OCI-LY7 (cell line): ENCODE data around the gene JAG2. TPM values are rescaled to one million over a fixed set of nuclear protein-coding genes. Genes with fewer than 3 reads are reported as not detected.

ENCODE experiments used
- BruUV-seq: library from RNA; stranded (reverse); fragments of 400-500 nt; replicated peaks from 2 replicates; lab custom pipeline; 2021; lab: Mats Ljungman, UMichigan
- CTCF ChIA-PET: fragments of 300-600 bp; sonication (Branson Sonifier 250); formaldehyde crosslinking; loops from one replicate; lab custom pipeline; 2022; ENCODE audit warnings: antibody characterized with exemption; ENCODE audit not compliant: unreplicated experiment; lab: Charles Lee
- POLR2A ChIA-PET: fragments of 300-600 bp; sonication (Branson Sonifier 250); formaldehyde crosslinking; loops from one replicate; lab custom pipeline; 2022; ENCODE audit warnings: antibody characterized with exemption; lab: Charles Lee
- DNase-seq: peaks from one replicate; pipeline ENCODE4 v3.0.0-alpha.2; 2015; ENCODE audit warnings: low spot score
- H2AFZ ChIP-seq: fragments of 200-600 bp; sonication (generic), shearing (Covaris generic); 2 replicates; pipeline ENCODE4 v1.6.1; 2014; ENCODE audit warnings: mild to moderate bottlenecking, antibody characterized with exemption, low read length, moderate library complexity
- H3K27ac ChIP-seq: fragments of 200-600 bp; sonication (generic); 2 replicates; pipeline ENCODE4 v1.5.1; 2014; ENCODE audit warnings: mixed run types, low read depth, mild to moderate bottlenecking, moderate library complexity, low read length, inconsistent platforms; ENCODE audit not compliant: poor library complexity, severe bottlenecking
- H3K36me3 ChIP-seq: fragments of 200-600 bp; sonication (generic); 2 replicates; pipeline ENCODE4 v1.6.1; 2014; ENCODE audit warnings: mild to moderate bottlenecking, antibody characterized with exemption, low read length, moderate library complexity, mixed read lengths; ENCODE audit not compliant: insufficient read depth
- H3K4me1 ChIP-seq: fragments of 200-600 bp; sonication (generic); 2 replicates; pipeline ENCODE4 v1.5.1; 2014; ENCODE audit warnings: mild to moderate bottlenecking, low read length; ENCODE audit not compliant: insufficient read depth, poor library complexity, severe bottlenecking
- H3K4me2 ChIP-seq: fragments of 200-600 bp; sonication (generic); 2 replicates; pipeline ENCODE4 v1.6.1; 2014; ENCODE audit warnings: mild to moderate bottlenecking, low read length
- H3K4me3 ChIP-seq: fragments of 200-600 bp; sonication (generic); 2 replicates; pipeline ENCODE4 v1.5.1; 2014; ENCODE audit warnings: mild to moderate bottlenecking, low read depth, low read length; ENCODE audit not compliant: poor library complexity, severe bottlenecking
- H3K79me2 ChIP-seq: fragments of 200-600 bp; sonication (generic); 2 replicates; pipeline ENCODE4 v1.6.1; 2016; ENCODE audit warnings: low read depth, mild to moderate bottlenecking, low read length, moderate library complexity, mixed read lengths; ENCODE audit not compliant: insufficient read depth
- H3K9me2 ChIP-seq: fragments of 200-600 bp; sonication (generic); 2 replicates; pipeline ENCODE4 v1.6.1; 2016; ENCODE audit warnings: mild to moderate bottlenecking, low read length, mixed read lengths; ENCODE audit not compliant: insufficient read depth
- H3K9me3 ChIP-seq: fragments of 200-600 bp; sonication (generic); 2 replicates; pipeline ENCODE4 v1.6.1; 2014; ENCODE audit warnings: mild to moderate bottlenecking, mixed run types, low read length, mixed read lengths
- H4K20me1 ChIP-seq: fragments of 200-600 bp; sonication (generic); 2 replicates; pipeline ENCODE4 v1.6.1; 2014; ENCODE audit warnings: mild to moderate bottlenecking, antibody characterized with exemption, low read length, moderate library complexity, mixed read lengths; ENCODE audit not compliant: insufficient read depth
- EZH2phosphoT487 ChIP-seq: fragments of 200-600 bp; sonication (generic); IDR thresholded peaks from 2 replicates; pipeline ENCODE4 v1.6.1; 2018; ENCODE audit warnings: low read depth, borderline replicate concordance, mild to moderate bottlenecking, mixed run types, antibody characterized with exemption, low read length, moderate library complexity, mixed read lengths
- intact Hi-C: fragments of 100-400 bp; cut with micrococcal nuclease; formaldehyde crosslinking; loops from one replicate; pipeline ENCODE4 v1.10.0; 2022; ENCODE audit not compliant: unreplicated experiment
- total RNA-seq, 2 experiments: library from RNA; depleted of rRNA in 1 of 2; stranded (reverse); fragments of >200 nt in 1 of 2; shearing (Covaris generic) in 1 of 2; gene quantifications; 2 replicates each; pipeline ENCODE4 v1.2.3, GENCODE V29; 2014 to 2022
- TF ChIP-seq, protein P1 (sequence below): fragments of 200-600 bp; sonication (generic); conservative IDR thresholded peaks from 2 replicates; pipeline ENCODE4 v1.5.1; 2014; ENCODE audit warnings: mild to moderate bottlenecking, antibody characterized with exemption, low read length, moderate library complexity, mixed read lengths

The JAG2 gene
- total RNA-seq, 2 experiments from 2014 or later = 5.0 to 6.0 TPM

DNA sequence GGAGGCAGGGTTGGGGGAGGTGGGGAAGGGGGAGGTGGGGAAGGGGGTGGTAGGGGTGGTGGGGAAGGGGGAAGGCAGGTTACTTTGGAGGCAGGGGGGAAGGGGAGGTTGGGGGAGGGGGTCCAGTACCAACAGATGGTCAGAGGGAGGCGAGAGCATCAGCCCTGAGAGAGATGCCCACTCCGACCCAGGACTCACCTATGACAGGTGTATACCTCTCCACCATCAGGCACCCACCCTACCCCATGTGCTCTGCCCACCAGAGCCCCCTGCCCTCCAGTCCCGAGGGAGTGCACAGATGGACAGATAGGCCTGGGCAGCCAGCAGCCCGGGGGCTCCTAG lies 18.6 kb downstream of the JAG2 start:
- ChIA-PET CTCF (no interaction called here), POLR2A (no interaction called here)
- Histone ChIP-seq H3K79me2 (no peaks in the 10 kb centered on the region), H3K4me1 (no peaks in the 10 kb centered on the region), H3K9me2 (no peaks in the 10 kb centered on the region), H3K4me2 (no peak overlapping the region), H2AFZ (no peak overlapping the region), H3K9me3 (no peaks in the 10 kb centered on the region), H3K36me3 (no peaks in the 10 kb centered on the region), H4K20me1 (no peaks in the 10 kb centered on the region), H3K27ac (no peak overlapping the region), H3K4me3 (no peak overlapping the region)
- DNase-seq = no peak
- intact Hi-C loops = no loop called here
- no peak for TF ChIP-seq EZH2phosphoT487
- TF ChIP-seq, protein P1, sequence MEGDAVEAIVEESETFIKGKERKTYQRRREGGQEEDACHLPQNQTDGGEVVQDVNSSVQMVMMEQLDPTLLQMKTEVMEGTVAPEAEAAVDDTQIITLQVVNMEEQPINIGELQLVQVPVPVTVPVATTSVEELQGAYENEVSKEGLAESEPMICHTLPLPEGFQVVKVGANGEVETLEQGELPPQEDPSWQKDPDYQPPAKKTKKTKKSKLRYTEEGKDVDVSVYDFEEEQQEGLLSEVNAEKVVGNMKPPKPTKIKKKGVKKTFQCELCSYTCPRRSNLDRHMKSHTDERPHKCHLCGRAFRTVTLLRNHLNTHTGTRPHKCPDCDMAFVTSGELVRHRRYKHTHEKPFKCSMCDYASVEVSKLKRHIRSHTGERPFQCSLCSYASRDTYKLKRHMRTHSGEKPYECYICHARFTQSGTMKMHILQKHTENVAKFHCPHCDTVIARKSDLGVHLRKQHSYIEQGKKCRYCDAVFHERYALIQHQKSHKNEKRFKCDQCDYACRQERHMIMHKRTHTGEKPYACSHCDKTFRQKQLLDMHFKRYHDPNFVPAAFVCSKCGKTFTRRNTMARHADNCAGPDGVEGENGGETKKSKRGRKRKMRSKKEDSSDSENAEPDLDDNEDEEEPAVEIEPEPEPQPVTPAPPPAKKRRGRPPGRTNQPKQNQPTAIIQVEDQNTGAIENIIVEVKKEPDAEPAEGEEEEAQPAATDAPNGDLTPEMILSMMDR = no peak
- BruUV-seq = no TSS peak

GRCh38 chr14:105149146-105149781 lies 19.3 kb downstream of the JAG2 start:
- H3K9me3 ChIP-seq = no peaks in the 10 kb centered on the region
- no peak overlapping the region for H3K4me3 ChIP-seq
- H3K4me2 ChIP-seq = no peak overlapping the region
- no peaks in the 10 kb centered on the region for H3K79me2 ChIP-seq
- no TSS peak for BruUV-seq
- no peaks in the 10 kb centered on the region for H3K9me2 ChIP-seq
- TF ChIP-seq, protein P1 = no peak
- TF ChIP-seq EZH2phosphoT487 = no peak
- H3K27ac ChIP-seq = no peak overlapping the region
- H2AFZ ChIP-seq = no peak overlapping the region
- CTCF ChIA-PET = no interaction called here
- intact Hi-C loops = no loop called here
- no peaks in the 10 kb centered on the region for H3K4me1 ChIP-seq
- no peaks in the 10 kb centered on the region for H4K20me1 ChIP-seq
- POLR2A ChIA-PET = no interaction called here
- H3K36me3 ChIP-seq = no peaks in the 10 kb centered on the region
- DNase-seq = no peak

- no peak for DNase-seq
- POLR2A ChIA-PET = no interaction called here
- CTCF ChIA-PET = no interaction called here
- Histone ChIP-seq H4K20me1 (no peaks in the 10 kb centered on the region), H3K4me3 (no peak overlapping the region), H3K4me1 (no peaks in the 10 kb centered on the region), H3K9me2 (no peaks in the 10 kb centered on the region), H3K4me2 (no peak overlapping the region), H3K79me2 (no peaks in the 10 kb centered on the region), H3K36me3 (no peaks in the 10 kb centered on the region), H3K27ac (no peak overlapping the region), H3K9me3 (no peaks in the 10 kb centered on the region), H2AFZ (no peak overlapping the region)
- TF ChIP-seq EZH2phosphoT487 = no peak
- no TSS peak for BruUV-seq
- intact Hi-C loops = no loop called here
These were observed 19.9 kb downstream of the JAG2 start for GRCh38 chr14:105148604-105149145.
